Measurements from ENCODE around the gene PLEKHA7.

GRCh38 chr11:16791191-16791961 is 222.8 kb downstream of the PLEKHA7 start:
- TF ChIP-seq CTCF (conservative IDR thresholded peaks at IDR 0.05; ENCODE audit: low read length): no peak
- TF ChIP-seq EZH2phosphoT487 (IDR thresholded peaks at IDR 0.05; ENCODE audit: borderline replicate concordance, low read depth, low read length): no peak
